Activated gamma-delta T cell (primary cell): Measurements from ENCODE around the gene ZNRD2.
A peak's percentile ranks its signal among the peaks of the same experiment; 100 is the strongest.

Experiments
- DNase-seq: peaks from one replicate; lab custom pipeline; 2025; lab: John Stamatoyannopoulos, UW

ZNRD2 gene

GRCh38 chr11:65610404-65610803 lies 40.1 kb downstream of the ZNRD2 start:
- no peak for DNase-seq

- no peak for DNase-seq
Measured at GRCh38 chr11:65611028-65611757, 40.9 kb downstream of the ZNRD2 start.

- no peak for DNase-seq
Measured at GRCh38 chr11:65611758-65612603, 41.7 kb downstream of the ZNRD2 start.

GRCh38 chr11:65612691-65613090 lies 42.4 kb downstream of the ZNRD2 start:
- DNase-seq: no peak

- no peak for DNase-seq
Measured at GRCh38 chr11:65613091-65613928, 43.0 kb downstream of the ZNRD2 start.

- peak; percentile 89 for DNase-seq
Measured at GRCh38 chr11:65615229-65615949, 45.1 kb downstream of the ZNRD2 start, which contains the start of gene PCNX3. Gene PCNX3, plus strand, starts transcription at chr11:65615776. Its CDS starts 536 bp downstream, at chr11:65616312.

- peak; percentile 58 for DNase-seq
Measured at GRCh38 chr11:65615950-65616574, 45.8 kb downstream of the ZNRD2 start.

GRCh38 chr11:65616575-65617001 lies 46.3 kb downstream of the ZNRD2 start:
- no peak for DNase-seq

GRCh38 chr11:65617136-65617850 lies 47.0 kb downstream of the ZNRD2 start:
- no peak for DNase-seq

GRCh38 chr11:65617990-65618751 lies 47.9 kb downstream of the ZNRD2 start:
- no peak for DNase-seq

- no peak for DNase-seq
Measured at GRCh38 chr11:65618763-65619162, 48.5 kb downstream of the ZNRD2 start.

GRCh38 chr11:65619281-65619928 lies 49.1 kb downstream of the ZNRD2 start:
- DNase-seq: no peak

- DNase-seq: no peak
Measured at GRCh38 chr11:65620666-65621065, 50.4 kb downstream of the ZNRD2 start.

- DNase-seq: no peak
Measured at GRCh38 chr11:65621460-65621859, 51.2 kb downstream of the ZNRD2 start.
